Caco-2 (cell line): ENCODE measurements around the gene RHOH. TPM values are rescaled to one million over a fixed set of nuclear protein-coding genes. Genes with fewer than 3 reads are reported as not detected.

ENCODE experiments used
- BruUV-seq: library from RNA; stranded (reverse); fragments of 400-500 nt; replicated peaks from 2 replicates; lab custom pipeline; 2021; lab: Mats Ljungman, UMichigan
- CTCF ChIA-PET: fragments of 300-600 bp; sonication (Branson Sonifier 250); formaldehyde crosslinking; loops from one replicate; lab custom pipeline; 2022; ENCODE audit warnings: antibody characterized with exemption; lab: Charles Lee
- POLR2A ChIA-PET: fragments of 300-600 bp; sonication (Branson Sonifier 250); formaldehyde crosslinking; loops from one replicate; lab custom pipeline; 2022; ENCODE audit warnings: antibody characterized with exemption; lab: Charles Lee
- DNase-seq, 2 experiments: peaks; one replicate each; pipeline versions ENCODE4 v3.0.0 to v3.0.0-alpha.2; 2020 to 2022
- H3K27me3 ChIP-seq: replicated peaks from 2 replicates; pipeline ENCODE4 v1.6.0; 2011; ENCODE audit warnings: low read length; ENCODE audit not compliant: control insufficient read depth, insufficient read depth
- H3K36me3 ChIP-seq: 2 replicates; pipeline ENCODE4 v1.5.1; 2011; ENCODE audit warnings: low read length; ENCODE audit not compliant: control insufficient read depth, insufficient read depth
- H3K4me1 ChIP-seq: fragments of 250-450 bp; sonication (Bioruptor Pico); 2 replicates; pipeline ENCODE4 v1.5.1; 2020; ENCODE audit warnings: mild to moderate bottlenecking
- H3K4me3 ChIP-seq: 2 replicates; pipeline ENCODE4 v1.5.1; 2011; ENCODE audit warnings: low read depth, mild to moderate bottlenecking, control low read depth, low read length
- H3K9me3 ChIP-seq: fragments of 250-450 bp; sonication (Bioruptor Pico); 2 replicates; pipeline ENCODE4 v1.5.1; 2020; ENCODE audit warnings: mild to moderate bottlenecking, moderate library complexity
- H3K27ac Mint-ChIP-seq: one replicate; pipeline ENCODE4 v1.8.0; 2022; ENCODE audit warnings: mixed read lengths; ENCODE audit not compliant: unreplicated experiment
- H3K27me3 Mint-ChIP-seq: one replicate; pipeline ENCODE4 v1.8.0; 2022; ENCODE audit warnings: mixed read lengths; ENCODE audit not compliant: insufficient read depth, unreplicated experiment
- H3K36me3 Mint-ChIP-seq: one replicate; pipeline ENCODE4 v1.8.0; 2022; ENCODE audit warnings: mild to moderate bottlenecking, mixed read lengths; ENCODE audit not compliant: insufficient read depth, unreplicated experiment
- H3K4me1 Mint-ChIP-seq: one replicate; pipeline ENCODE4 v1.8.0; 2022; ENCODE audit warnings: low read depth, mixed read lengths; ENCODE audit not compliant: unreplicated experiment
- H3K4me3 Mint-ChIP-seq: one replicate; pipeline ENCODE4 v1.8.0; 2022; ENCODE audit warnings: mild to moderate bottlenecking, moderate library complexity, mixed read lengths; ENCODE audit not compliant: unreplicated experiment
- H3K9me3 Mint-ChIP-seq: one replicate; pipeline ENCODE4 v1.8.0; 2022; ENCODE audit warnings: mixed read lengths; ENCODE audit not compliant: unreplicated experiment
- CTCF ChIP-seq, 2 experiments: fragments of 200-600 bp in 1 of 2; IDR thresholded peaks; 1 replicate in 1 of 2; 2 replicates in 1 of 2; pipeline versions ENCODE4 v1.5.1 to v1.8.0; 2011 to 2022; ENCODE audit warnings: antibody characterized with exemption in 1 of 2, control low read depth in 1 of 2, inconsistent platforms in 1 of 2, low read depth in 1 of 2, low read length in 1 of 2, mild to moderate bottlenecking in 1 of 2, moderate library complexity in 1 of 2; ENCODE audit not compliant: insufficient read depth in 1 of 2, severe bottlenecking in 1 of 2, unreplicated experiment in 1 of 2
- intact Hi-C: fragments of 100-400 bp; cut with micrococcal nuclease; formaldehyde crosslinking; loops from one replicate; pipeline ENCODE4 v1.10.0; 2022; ENCODE audit not compliant: unreplicated experiment
- total RNA-seq: library from RNA; stranded (reverse); gene quantifications from 2 replicates; pipeline ENCODE4 v1.2.3, GENCODE V29; 2022

Gene RHOH
- total RNA-seq, 1 experiment from 2014 or later = not detected

GRCh38 chr4:40233227-40233626 is 36.4 kb downstream of the RHOH start:
- H3K36me3 ChIP-seq = no peaks in the 10 kb centered on the region
- no peaks in the 10 kb centered on the region for H3K4me1 ChIP-seq
- POLR2A ChIA-PET = no interaction called here
- H3K4me3 ChIP-seq = no peak overlapping the region
- no peaks in the 10 kb centered on the region for H3K9me3 ChIP-seq
- intact Hi-C loops = no loop called here
- Mint-ChIP-seq H3K27me3 (no peaks in the 10 kb centered on the region), H3K4me1 (no peaks in the 10 kb centered on the region), H3K27ac (no peak overlapping the region), H3K4me3 (no peak overlapping the region), H3K36me3 (no peaks in the 10 kb centered on the region), H3K9me3 (no peaks in the 10 kb centered on the region)
- BruUV-seq = no TSS peak
- TF ChIP-seq CTCF (IDR thresholded peaks at IDR 0.05; ENCODE audit: insufficient read depth in 1 of 2, low read depth in 1 of 2, low read length in 1 of 2, severe bottlenecking in 1 of 2, unreplicated experiment in 1 of 2) = no peak
- no peaks in the 10 kb centered on the region for H3K27me3 ChIP-seq
- CTCF ChIA-PET = no interaction called here
- no peak for DNase-seq

- no TSS peak for BruUV-seq
- intact Hi-C loops = no loop called here
- H3K27me3 Mint-ChIP-seq = no peaks in the 10 kb centered on the region
- H3K36me3 Mint-ChIP-seq = no peaks in the 10 kb centered on the region
- no peak overlapping the region for H3K4me3 Mint-ChIP-seq
- TF ChIP-seq CTCF (IDR thresholded peaks at IDR 0.05; ENCODE audit: insufficient read depth in 1 of 2, low read depth in 1 of 2, low read length in 1 of 2, severe bottlenecking in 1 of 2, unreplicated experiment in 1 of 2) = no peak
- POLR2A ChIA-PET = no interaction called here
- Histone ChIP-seq H3K9me3 (no peaks in the 10 kb centered on the region), H3K27me3 (no peaks in the 10 kb centered on the region), H3K4me3 (no peak overlapping the region), H3K36me3 (no peaks in the 10 kb centered on the region), H3K4me1 (no peaks in the 10 kb centered on the region)
- no peaks in the 10 kb centered on the region for H3K9me3 Mint-ChIP-seq
- CTCF ChIA-PET = interaction anchor here (0.6 kb wide), 1 partner anchor 161 kb away, joined by 3 read pairs; no protein-coding TSS in a partner anchor
- H3K4me1 Mint-ChIP-seq = no peaks in the 10 kb centered on the region
- no peak overlapping the region for H3K27ac Mint-ChIP-seq
- DNase-seq = no peak
Observed at GRCh38 chr4:40234519-40235039, 37.7 kb downstream of the RHOH start.

GRCh38 chr4:40238008-40238699 is 41.3 kb downstream of the RHOH start:
- ChIA-PET POLR2A (no interaction called here), CTCF (no interaction called here)
- H3K4me1 Mint-ChIP-seq = no peaks in the 10 kb centered on the region
- no peaks in the 10 kb centered on the region for H3K36me3 ChIP-seq
- H3K27me3 Mint-ChIP-seq = no peaks in the 10 kb centered on the region
- no peak overlapping the region for H3K4me3 ChIP-seq
- no peaks in the 10 kb centered on the region for H3K4me1 ChIP-seq
- H3K27ac Mint-ChIP-seq = no peak overlapping the region
- H3K36me3 Mint-ChIP-seq = no peaks in the 10 kb centered on the region
- no peak overlapping the region for H3K4me3 Mint-ChIP-seq
- no peak for TF ChIP-seq CTCF (IDR thresholded peaks at IDR 0.05; ENCODE audit: insufficient read depth in 1 of 2, low read depth in 1 of 2, low read length in 1 of 2, severe bottlenecking in 1 of 2, unreplicated experiment in 1 of 2)
- BruUV-seq = no TSS peak
- no peaks in the 10 kb centered on the region for H3K9me3 ChIP-seq
- H3K9me3 Mint-ChIP-seq = no peaks in the 10 kb centered on the region
- H3K27me3 ChIP-seq = no peaks in the 10 kb centered on the region
- intact Hi-C loops = no loop called here
- DNase-seq = no peak
